Fibroblast of lung (primary cell): ENCODE measurements around the gene CALR3. TPM values are rescaled to one million over a fixed set of nuclear protein-coding genes. Genes with fewer than 3 reads are reported as not detected.

Experiments
- DNase-seq, 2 donors: peaks; one replicate each; pipeline versions ENCODE4 v3.0.0 to v3.0.0-alpha.2; 2010; ENCODE audit warnings: low read depth in 2 of 2
- H2AFZ ChIP-seq: 2 replicates; pipeline ENCODE4 v1.5.1; 2012; ENCODE audit warnings: low read length, control low read depth, inconsistent platforms
- H3K27ac ChIP-seq: 2 replicates; pipeline ENCODE4 v1.5.1; 2011; ENCODE audit warnings: low read length, control low read depth; ENCODE audit not compliant: insufficient read depth
- H3K27me3 ChIP-seq: 2 replicates; pipeline ENCODE4 v1.5.1; 2011; ENCODE audit warnings: mild to moderate bottlenecking, low read length; ENCODE audit not compliant: control insufficient read depth, insufficient read depth
- H3K36me3 ChIP-seq: 2 replicates; pipeline ENCODE4 v1.5.1; 2011; ENCODE audit warnings: low read length; ENCODE audit not compliant: control insufficient read depth, insufficient read depth
- H3K4me1 ChIP-seq: 2 replicates; pipeline ENCODE4 v1.5.1; 2011; ENCODE audit warnings: low read length; ENCODE audit not compliant: control insufficient read depth, insufficient read depth; ENCODE audit errors: extremely low read depth
- H3K4me2 ChIP-seq: 2 replicates; pipeline ENCODE4 v1.5.1; 2011; ENCODE audit warnings: low read length, control low read depth; ENCODE audit not compliant: insufficient read depth; ENCODE audit errors: extremely low read depth
- H3K4me3 ChIP-seq, 4 experiments: fragments of 200-600 bp in 1 of 4; sonication (generic) in 1 of 4; replicated peaks in 1 of 4; 2 replicates each; pipeline ENCODE4 v1.5.1; 2011 to 2016; ENCODE audit warnings: low read length in 4 of 4, low read depth in 3 of 4, mild to moderate bottlenecking in 3 of 4, control low read depth in 2 of 4, inconsistent platforms in 1 of 4, mixed read lengths in 1 of 4; ENCODE audit not compliant: insufficient read depth in 1 of 4; ENCODE audit errors: control extremely low read depth in 1 of 4
- H3K79me2 ChIP-seq: 2 replicates; pipeline ENCODE4 v1.5.1; 2012; ENCODE audit warnings: mild to moderate bottlenecking, low read length, inconsistent platforms; ENCODE audit not compliant: control insufficient read depth, insufficient read depth
- H3K9ac ChIP-seq: 2 replicates; pipeline ENCODE4 v1.5.1; 2011; ENCODE audit warnings: mild to moderate bottlenecking, low read length, control low read depth; ENCODE audit not compliant: insufficient read depth
- H3K9me3 ChIP-seq: 2 replicates; pipeline ENCODE4 v1.5.1; 2012; ENCODE audit warnings: low read depth, low read length; ENCODE audit not compliant: control insufficient read depth, insufficient read depth
- H4K20me1 ChIP-seq: 2 replicates; pipeline ENCODE4 v1.5.1; 2011; ENCODE audit warnings: low read length; ENCODE audit not compliant: control insufficient read depth, insufficient read depth; ENCODE audit errors: extremely low read depth
- EZH2 ChIP-seq: IDR thresholded peaks from 2 replicates; pipeline ENCODE4 v1.5.1; 2012; ENCODE audit warnings: low read length, control low read depth, mild to moderate bottlenecking; ENCODE audit errors: missing control alignments
- polyA plus RNA-seq, 2 donors: library from polyadenylated mRNA; depleted of rRNA in 1 of 2; stranded (reverse) in 1 of 2; unstranded in 1 of 2; fragments of >200 nt; gene quantifications; 2 replicates each; pipeline ENCODE4 v1.2.1, GENCODE V29; 2011 to 2012; ENCODE audit warnings: missing spikeins in 1 of 2
- total RNA-seq: library from RNA; depleted of rRNA; stranded (reverse); fragments of >200 nt; gene quantifications from 2 replicates; pipeline ENCODE4 v1.2.1, GENCODE V29; 2014
- TF ChIP-seq, protein P1 (sequence below), 2 donors: IDR thresholded peaks in 1 of 2; conservative IDR thresholded peaks in 1 of 2; 1 replicate in 1 of 2; 2 replicates in 1 of 2; pipeline ENCODE4 v1.5.1; 2011 to 2012; ENCODE audit warnings: low read length in 2 of 2, control low read depth in 1 of 2, inconsistent platforms in 1 of 2, low read depth in 1 of 2, mild to moderate bottlenecking in 1 of 2

CALR3 gene
- total and polyA plus RNA-seq, 2 donors (not counting 1 experiment from before 2014, with no cell fraction given) = not detected

DNA sequence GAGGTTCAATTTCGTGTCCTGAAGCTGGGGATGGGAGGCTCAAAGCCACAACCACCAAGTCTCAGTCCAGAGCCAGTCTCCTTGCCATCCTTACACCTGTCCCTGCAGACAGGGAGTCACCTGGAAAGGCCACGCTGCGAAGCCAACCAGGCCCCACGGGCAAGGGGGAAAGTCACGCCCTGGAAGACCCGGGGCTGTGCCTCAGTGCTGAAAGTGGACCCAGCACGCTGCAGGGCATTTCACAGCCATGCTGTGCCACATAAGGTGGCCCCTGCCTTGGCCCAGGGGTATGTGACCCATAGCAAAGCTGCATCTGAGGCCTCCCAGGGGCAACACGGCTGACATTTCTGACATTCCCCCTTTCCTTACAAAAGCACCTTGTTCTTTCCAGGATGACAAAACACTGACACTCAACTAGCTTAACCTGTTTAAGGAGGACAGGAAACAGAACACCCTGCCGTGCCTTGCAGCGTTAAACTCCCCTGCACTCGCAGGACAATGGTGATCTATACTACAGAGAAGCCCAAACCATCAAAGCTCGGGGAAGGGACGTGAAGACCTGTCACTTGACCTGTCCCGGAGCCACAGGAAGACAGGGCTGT, 31.5 kb upstream of the CALR3 start:
- no peak for TF ChIP-seq EZH2
- TF ChIP-seq, protein P1, sequence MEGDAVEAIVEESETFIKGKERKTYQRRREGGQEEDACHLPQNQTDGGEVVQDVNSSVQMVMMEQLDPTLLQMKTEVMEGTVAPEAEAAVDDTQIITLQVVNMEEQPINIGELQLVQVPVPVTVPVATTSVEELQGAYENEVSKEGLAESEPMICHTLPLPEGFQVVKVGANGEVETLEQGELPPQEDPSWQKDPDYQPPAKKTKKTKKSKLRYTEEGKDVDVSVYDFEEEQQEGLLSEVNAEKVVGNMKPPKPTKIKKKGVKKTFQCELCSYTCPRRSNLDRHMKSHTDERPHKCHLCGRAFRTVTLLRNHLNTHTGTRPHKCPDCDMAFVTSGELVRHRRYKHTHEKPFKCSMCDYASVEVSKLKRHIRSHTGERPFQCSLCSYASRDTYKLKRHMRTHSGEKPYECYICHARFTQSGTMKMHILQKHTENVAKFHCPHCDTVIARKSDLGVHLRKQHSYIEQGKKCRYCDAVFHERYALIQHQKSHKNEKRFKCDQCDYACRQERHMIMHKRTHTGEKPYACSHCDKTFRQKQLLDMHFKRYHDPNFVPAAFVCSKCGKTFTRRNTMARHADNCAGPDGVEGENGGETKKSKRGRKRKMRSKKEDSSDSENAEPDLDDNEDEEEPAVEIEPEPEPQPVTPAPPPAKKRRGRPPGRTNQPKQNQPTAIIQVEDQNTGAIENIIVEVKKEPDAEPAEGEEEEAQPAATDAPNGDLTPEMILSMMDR (conservative IDR thresholded peaks at IDR 0.05 in 1 of 2, IDR thresholded peaks at IDR 0.05 in 1 of 2; ENCODE audit: low read depth in 1 of 2, low read length in 2 of 2) = no peak
- H3K9ac ChIP-seq = no peak overlapping the region

DNA sequence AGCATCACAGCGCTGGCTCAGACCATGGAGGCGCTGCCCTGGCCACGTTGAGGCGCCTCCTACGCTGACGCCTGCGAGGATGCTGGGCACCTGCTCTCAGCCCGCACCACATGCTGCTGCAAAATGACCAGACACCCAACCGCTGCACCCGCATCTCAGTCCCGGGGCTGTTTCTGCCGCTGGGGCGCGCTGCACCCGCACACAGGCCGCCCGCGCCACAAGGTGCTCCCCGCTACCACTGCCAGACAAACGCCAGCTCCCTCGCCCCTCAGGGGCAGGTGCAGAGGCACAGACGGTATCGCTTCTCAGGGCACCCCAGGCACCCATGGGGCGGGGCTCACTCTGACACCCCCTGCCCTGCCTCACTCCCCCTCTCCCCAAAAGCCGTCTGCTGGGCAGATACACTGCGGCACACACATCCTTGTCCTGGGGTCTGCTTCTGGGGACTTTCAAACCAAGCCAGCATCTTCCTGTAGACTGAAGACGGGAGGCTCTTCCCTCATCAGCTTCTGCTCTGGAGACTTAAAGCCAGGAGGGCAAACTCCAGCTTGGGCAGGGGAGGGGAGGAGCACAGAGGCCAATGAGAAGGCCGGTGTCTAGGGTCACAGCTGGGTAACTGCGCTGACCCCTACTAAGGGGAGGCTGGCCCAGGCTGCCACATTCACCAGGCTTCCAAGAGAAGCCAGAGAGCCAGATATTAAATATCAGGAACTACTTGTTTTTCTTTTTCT, 29.9 kb upstream of the CALR3 start:
- no peaks in the 10 kb centered on the region for H4K20me1 ChIP-seq
- H3K4me3 ChIP-seq = no peak overlapping the region
- no peaks in the 10 kb centered on the region for H3K4me1 ChIP-seq
- H3K79me2 ChIP-seq = no peaks in the 10 kb centered on the region
- no peak overlapping the region for H3K9ac ChIP-seq
- H3K36me3 ChIP-seq = peaks cover 48% of the 10 kb centered on the region
- TF ChIP-seq EZH2 = no peak
- TF ChIP-seq, protein P1 (conservative IDR thresholded peaks at IDR 0.05 in 1 of 2, IDR thresholded peaks at IDR 0.05 in 1 of 2; ENCODE audit: low read depth in 1 of 2, low read length in 2 of 2) = no peak
- H3K4me2 ChIP-seq = no peak overlapping the region
- no peak overlapping the region for H3K27ac ChIP-seq
- H3K27me3 ChIP-seq = no peaks in the 10 kb centered on the region
- H2AFZ ChIP-seq = no peak overlapping the region
- DNase-seq = no peak
- no peaks in the 10 kb centered on the region for H3K9me3 ChIP-seq

More for the DNA sequence above, 31.5 kb upstream of the CALR3 start:
- Histone ChIP-seq H3K4me1 (no peaks in the 10 kb centered on the region), H3K79me2 (no peaks in the 10 kb centered on the region), H3K27me3 (no peaks in the 10 kb centered on the region), H3K27ac (no peak overlapping the region), H3K4me2 (no peak overlapping the region), H3K36me3 (peaks cover 44% of the 10 kb centered on the region), H3K9me3 (no peaks in the 10 kb centered on the region), H4K20me1 (no peaks in the 10 kb centered on the region), H3K4me3 (no peak overlapping the region), H2AFZ (no peak overlapping the region)
- DNase-seq = no peak

DNA sequence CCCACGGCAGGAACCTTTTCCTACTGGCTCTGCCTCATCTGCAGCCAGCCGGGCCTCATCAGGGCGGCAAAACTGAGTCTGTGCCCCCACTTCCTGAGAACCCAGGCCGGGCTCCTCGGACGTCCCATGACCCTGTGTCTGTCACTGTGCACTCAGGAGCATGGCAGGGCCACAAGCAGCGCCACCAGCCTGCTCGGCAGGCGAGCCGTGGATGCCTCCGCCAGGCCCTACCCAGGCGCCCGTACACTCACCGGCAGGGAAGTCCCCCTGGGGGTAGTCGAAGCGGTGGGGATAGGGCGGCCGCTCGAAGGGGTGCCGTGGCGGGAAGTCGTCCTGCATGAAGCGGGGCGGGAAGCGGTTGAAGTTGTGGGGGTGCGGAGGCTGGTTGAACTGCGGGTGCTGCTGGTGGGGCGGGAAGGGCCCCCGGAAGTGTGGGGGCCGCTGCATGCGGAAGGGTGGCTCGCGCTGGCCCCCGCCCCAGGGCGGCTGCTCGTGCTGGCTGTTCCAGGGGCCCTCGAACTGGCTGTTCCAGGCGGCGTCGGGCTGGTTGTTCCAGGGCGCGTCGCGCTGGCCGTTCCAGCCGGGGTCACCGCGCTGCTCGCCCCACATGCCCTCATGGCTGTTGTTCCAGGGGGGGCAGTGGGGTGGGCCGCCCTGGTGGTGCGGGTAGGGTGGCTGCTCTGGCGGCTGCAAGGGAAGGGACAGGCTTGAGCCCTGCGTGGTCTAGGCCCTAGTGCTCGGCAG, 29.2 kb upstream of the CALR3 start:
- Histone ChIP-seq H3K4me1 (no peaks in the 10 kb centered on the region), H3K9ac (no peak overlapping the region), H3K27me3 (no peaks in the 10 kb centered on the region), H3K27ac (no peak overlapping the region), H3K9me3 (no peaks in the 10 kb centered on the region), H3K79me2 (no peaks in the 10 kb centered on the region), H3K36me3 (peaks cover 50% of the 10 kb centered on the region), H3K4me3 (no peak overlapping the region), H3K4me2 (no peak overlapping the region), H2AFZ (no peak overlapping the region), H4K20me1 (no peaks in the 10 kb centered on the region)
- TF ChIP-seq EZH2 = no peak
- TF ChIP-seq, protein P1 (conservative IDR thresholded peaks at IDR 0.05 in 1 of 2, IDR thresholded peaks at IDR 0.05 in 1 of 2; ENCODE audit: low read depth in 1 of 2, low read length in 2 of 2) = no peak
- DNase-seq = no peak
